ENCODE results near the gene ACSM3.

DNA sequence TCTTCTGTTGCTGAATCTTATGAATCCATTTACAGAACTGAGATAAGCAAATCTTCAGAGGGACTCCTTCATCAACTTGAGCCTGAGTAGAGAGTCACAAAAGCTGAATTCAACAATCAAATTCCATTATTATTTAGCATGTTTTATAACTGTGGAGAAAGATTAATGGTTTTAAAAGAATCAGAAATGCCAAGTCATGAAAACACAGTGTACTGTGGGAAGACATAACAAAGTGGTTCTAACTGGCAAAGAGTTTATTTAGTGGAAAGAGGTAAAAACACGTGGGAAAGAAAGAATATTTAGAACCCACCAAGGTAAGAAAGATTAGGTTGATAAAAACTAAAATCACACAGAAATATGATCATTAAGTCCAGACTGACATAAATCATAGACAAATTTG lies 37.5 kb downstream of the ACSM3 start:
- TF ChIP-seq, protein P1, sequence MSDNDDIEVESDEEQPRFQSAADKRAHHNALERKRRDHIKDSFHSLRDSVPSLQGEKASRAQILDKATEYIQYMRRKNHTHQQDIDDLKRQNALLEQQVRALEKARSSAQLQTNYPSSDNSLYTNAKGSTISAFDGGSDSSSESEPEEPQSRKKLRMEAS (IDR thresholded peaks at IDR 0.05; ENCODE audit: low read depth, low read length), result no peak
- TF ChIP-seq RCOR1 (conservative IDR thresholded peaks at IDR 0.05; ENCODE audit: low read depth, low read length) (no peak), BHLHE40 (IDR thresholded peaks at IDR 0.05; ENCODE audit: borderline replicate concordance in 1 of 2, low read depth in 2 of 2, low read length in 1 of 2) (no peak), CHD4 (IDR thresholded peaks at IDR 0.05) (no peak), NBN (IDR thresholded peaks at IDR 0.05) (no peak), HDAC6 (IDR thresholded peaks at IDR 0.05; ENCODE audit: unreplicated experiment) (no peak), EZH2 (IDR thresholded peaks at IDR 0.05; ENCODE audit: borderline replicate concordance, control insufficient read depth, low read depth, low read length) (no peak)
- TF ChIP-seq, protein P2, sequence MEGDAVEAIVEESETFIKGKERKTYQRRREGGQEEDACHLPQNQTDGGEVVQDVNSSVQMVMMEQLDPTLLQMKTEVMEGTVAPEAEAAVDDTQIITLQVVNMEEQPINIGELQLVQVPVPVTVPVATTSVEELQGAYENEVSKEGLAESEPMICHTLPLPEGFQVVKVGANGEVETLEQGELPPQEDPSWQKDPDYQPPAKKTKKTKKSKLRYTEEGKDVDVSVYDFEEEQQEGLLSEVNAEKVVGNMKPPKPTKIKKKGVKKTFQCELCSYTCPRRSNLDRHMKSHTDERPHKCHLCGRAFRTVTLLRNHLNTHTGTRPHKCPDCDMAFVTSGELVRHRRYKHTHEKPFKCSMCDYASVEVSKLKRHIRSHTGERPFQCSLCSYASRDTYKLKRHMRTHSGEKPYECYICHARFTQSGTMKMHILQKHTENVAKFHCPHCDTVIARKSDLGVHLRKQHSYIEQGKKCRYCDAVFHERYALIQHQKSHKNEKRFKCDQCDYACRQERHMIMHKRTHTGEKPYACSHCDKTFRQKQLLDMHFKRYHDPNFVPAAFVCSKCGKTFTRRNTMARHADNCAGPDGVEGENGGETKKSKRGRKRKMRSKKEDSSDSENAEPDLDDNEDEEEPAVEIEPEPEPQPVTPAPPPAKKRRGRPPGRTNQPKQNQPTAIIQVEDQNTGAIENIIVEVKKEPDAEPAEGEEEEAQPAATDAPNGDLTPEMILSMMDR (IDR thresholded peaks at IDR 0.05 in 2 of 3, conservative IDR thresholded peaks at IDR 0.05 in 1 of 3; ENCODE audit: control insufficient read depth in 2 of 3, extremely low read depth in 1 of 3, insufficient read depth in 1 of 3, low read depth in 3 of 3, low read length in 3 of 3), result no peak
- TF ChIP-seq, protein P3, sequence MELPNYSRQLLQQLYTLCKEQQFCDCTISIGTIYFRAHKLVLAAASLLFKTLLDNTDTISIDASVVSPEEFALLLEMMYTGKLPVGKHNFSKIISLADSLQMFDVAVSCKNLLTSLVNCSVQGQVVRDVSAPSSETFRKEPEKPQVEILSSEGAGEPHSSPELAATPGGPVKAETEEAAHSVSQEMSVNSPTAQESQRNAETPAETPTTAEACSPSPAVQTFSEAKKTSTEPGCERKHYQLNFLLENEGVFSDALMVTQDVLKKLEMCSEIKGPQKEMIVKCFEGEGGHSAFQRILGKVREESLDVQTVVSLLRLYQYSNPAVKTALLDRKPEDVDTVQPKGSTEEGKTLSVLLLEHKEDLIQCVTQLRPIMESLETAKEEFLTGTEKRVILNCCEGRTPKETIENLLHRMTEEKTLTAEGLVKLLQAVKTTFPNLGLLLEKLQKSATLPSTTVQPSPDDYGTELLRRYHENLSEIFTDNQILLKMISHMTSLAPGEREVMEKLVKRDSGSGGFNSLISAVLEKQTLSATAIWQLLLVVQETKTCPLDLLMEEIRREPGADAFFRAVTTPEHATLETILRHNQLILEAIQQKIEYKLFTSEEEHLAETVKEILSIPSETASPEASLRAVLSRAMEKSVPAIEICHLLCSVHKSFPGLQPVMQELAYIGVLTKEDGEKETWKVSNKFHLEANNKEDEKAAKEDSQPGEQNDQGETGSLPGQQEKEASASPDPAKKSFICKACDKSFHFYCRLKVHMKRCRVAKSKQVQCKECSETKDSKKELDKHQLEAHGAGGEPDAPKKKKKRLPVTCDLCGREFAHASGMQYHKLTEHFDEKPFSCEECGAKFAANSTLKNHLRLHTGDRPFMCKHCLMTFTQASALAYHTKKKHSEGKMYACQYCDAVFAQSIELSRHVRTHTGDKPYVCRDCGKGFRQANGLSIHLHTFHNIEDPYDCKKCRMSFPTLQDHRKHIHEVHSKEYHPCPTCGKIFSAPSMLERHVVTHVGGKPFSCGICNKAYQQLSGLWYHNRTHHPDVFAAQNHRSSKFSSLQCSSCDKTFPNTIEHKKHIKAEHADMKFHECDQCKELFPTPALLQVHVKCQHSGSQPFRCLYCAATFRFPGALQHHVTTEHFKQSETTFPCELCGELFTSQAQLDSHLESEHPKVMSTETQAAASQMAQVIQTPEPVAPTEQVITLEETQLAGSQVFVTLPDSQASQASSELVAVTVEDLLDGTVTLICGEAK (IDR thresholded peaks at IDR 0.05; ENCODE audit: borderline replicate concordance), result no peak
- TF ChIP-seq, protein P4, sequence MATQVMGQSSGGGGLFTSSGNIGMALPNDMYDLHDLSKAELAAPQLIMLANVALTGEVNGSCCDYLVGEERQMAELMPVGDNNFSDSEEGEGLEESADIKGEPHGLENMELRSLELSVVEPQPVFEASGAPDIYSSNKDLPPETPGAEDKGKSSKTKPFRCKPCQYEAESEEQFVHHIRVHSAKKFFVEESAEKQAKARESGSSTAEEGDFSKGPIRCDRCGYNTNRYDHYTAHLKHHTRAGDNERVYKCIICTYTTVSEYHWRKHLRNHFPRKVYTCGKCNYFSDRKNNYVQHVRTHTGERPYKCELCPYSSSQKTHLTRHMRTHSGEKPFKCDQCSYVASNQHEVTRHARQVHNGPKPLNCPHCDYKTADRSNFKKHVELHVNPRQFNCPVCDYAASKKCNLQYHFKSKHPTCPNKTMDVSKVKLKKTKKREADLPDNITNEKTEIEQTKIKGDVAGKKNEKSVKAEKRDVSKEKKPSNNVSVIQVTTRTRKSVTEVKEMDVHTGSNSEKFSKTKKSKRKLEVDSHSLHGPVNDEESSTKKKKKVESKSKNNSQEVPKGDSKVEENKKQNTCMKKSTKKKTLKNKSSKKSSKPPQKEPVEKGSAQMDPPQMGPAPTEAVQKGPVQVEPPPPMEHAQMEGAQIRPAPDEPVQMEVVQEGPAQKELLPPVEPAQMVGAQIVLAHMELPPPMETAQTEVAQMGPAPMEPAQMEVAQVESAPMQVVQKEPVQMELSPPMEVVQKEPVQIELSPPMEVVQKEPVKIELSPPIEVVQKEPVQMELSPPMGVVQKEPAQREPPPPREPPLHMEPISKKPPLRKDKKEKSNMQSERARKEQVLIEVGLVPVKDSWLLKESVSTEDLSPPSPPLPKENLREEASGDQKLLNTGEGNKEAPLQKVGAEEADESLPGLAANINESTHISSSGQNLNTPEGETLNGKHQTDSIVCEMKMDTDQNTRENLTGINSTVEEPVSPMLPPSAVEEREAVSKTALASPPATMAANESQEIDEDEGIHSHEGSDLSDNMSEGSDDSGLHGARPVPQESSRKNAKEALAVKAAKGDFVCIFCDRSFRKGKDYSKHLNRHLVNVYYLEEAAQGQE (IDR thresholded peaks at IDR 0.05; ENCODE audit: low read depth, low read length), result no peak
